Nephron progenitor cell (in vitro differentiated cells): ENCODE measurements around the gene SUCLG2.
A peak's percentile ranks its signal among the peaks of the same experiment; 100 is the strongest.

ENCODE experiments used
- DNase-seq: peaks from one replicate; pipeline ENCODE4 v3.0.0; 2021
- H3K27ac Mint-ChIP-seq: 2 replicates; pipeline ENCODE4 v1.8.0; 2021; ENCODE audit warnings: mild to moderate bottlenecking, moderate library complexity, mixed read lengths
- H3K27me3 Mint-ChIP-seq: 2 replicates; pipeline ENCODE4 v1.8.0; 2021; ENCODE audit warnings: mild to moderate bottlenecking, low read depth, mixed read lengths; ENCODE audit not compliant: poor library complexity
- H3K36me3 Mint-ChIP-seq: 2 replicates; pipeline ENCODE4 v1.8.0; 2021; ENCODE audit warnings: low read depth, mixed read lengths
- H3K4me1 Mint-ChIP-seq: 2 replicates; pipeline ENCODE4 v1.8.0; 2021; ENCODE audit warnings: mixed read lengths
- H3K4me3 Mint-ChIP-seq: 2 replicates; pipeline ENCODE4 v1.8.0; 2021; ENCODE audit warnings: mild to moderate bottlenecking, moderate library complexity, mixed read lengths
- H3K9me3 Mint-ChIP-seq: 2 replicates; pipeline ENCODE4 v1.8.0; 2021; ENCODE audit warnings: mild to moderate bottlenecking, moderate library complexity, mixed read lengths
- CTCF ChIP-seq: fragments of 200-600 bp; sonication (generic); IDR thresholded peaks from 2 replicates; pipeline ENCODE4 v1.5.0; 2021; ENCODE audit warnings: antibody characterized with exemption

The SUCLG2 gene

GRCh38 chr3:67384016-67384415, 270.4 kb downstream of the SUCLG2 start:
- H3K36me3 Mint-ChIP-seq: peaks cover 14% of the 10 kb centered on the region
- no peak overlapping the region for H3K4me3 Mint-ChIP-seq
- no peaks in the 10 kb centered on the region for H3K4me1 Mint-ChIP-seq
- no peak for DNase-seq
- H3K9me3 Mint-ChIP-seq: no peaks in the 10 kb centered on the region
- H3K27ac Mint-ChIP-seq: no peak overlapping the region
- no peaks in the 10 kb centered on the region for H3K27me3 Mint-ChIP-seq
- no peak for TF ChIP-seq CTCF

GRCh38 chr3:67383379-67383778, 271.0 kb downstream of the SUCLG2 start:
- Mint-ChIP-seq H3K9me3 (no peaks in the 10 kb centered on the region), H3K4me1 (no peaks in the 10 kb centered on the region), H3K4me3 (no peak overlapping the region), H3K36me3 (peaks cover 12% of the 10 kb centered on the region), H3K27ac (no peak overlapping the region), H3K27me3 (no peaks in the 10 kb centered on the region)
- DNase-seq: no peak
- no peak for TF ChIP-seq CTCF

GRCh38 chr3:67382536-67382935, 271.9 kb downstream of the SUCLG2 start:
- H3K36me3 Mint-ChIP-seq: peaks cover 16% of the 10 kb centered on the region
- no peaks in the 10 kb centered on the region for H3K9me3 Mint-ChIP-seq
- no peak for DNase-seq
- H3K27me3 Mint-ChIP-seq: no peaks in the 10 kb centered on the region
- no peak overlapping the region for H3K4me3 Mint-ChIP-seq
- no peak overlapping the region for H3K27ac Mint-ChIP-seq
- TF ChIP-seq CTCF: no peak
- no peaks in the 10 kb centered on the region for H3K4me1 Mint-ChIP-seq

- TF ChIP-seq CTCF: peak; percentile 70
- DNase-seq: peak; percentile 28
- peaks cover 13% of the 10 kb centered on the region for H3K36me3 Mint-ChIP-seq
Measured at GRCh38 chr3:67381667-67382272, 272.6 kb downstream of the SUCLG2 start.

GRCh38 chr3:67380118-67380517, 274.3 kb downstream of the SUCLG2 start:
- Mint-ChIP-seq H3K4me3 (no peak overlapping the region), H3K27ac (no peak overlapping the region), H3K9me3 (no peaks in the 10 kb centered on the region), H3K4me1 (no peaks in the 10 kb centered on the region), H3K27me3 (no peaks in the 10 kb centered on the region), H3K36me3 (peaks cover 8% of the 10 kb centered on the region)
- DNase-seq: no peak
- TF ChIP-seq CTCF: no peak

More at GRCh38 chr3:67381667-67382272, 272.6 kb downstream of the SUCLG2 start:
- Mint-ChIP-seq H3K27me3 (no peaks in the 10 kb centered on the region), H3K9me3 (no peaks in the 10 kb centered on the region), H3K27ac (no peak overlapping the region), H3K4me1 (no peaks in the 10 kb centered on the region), H3K4me3 (no peak overlapping the region)

DNA sequence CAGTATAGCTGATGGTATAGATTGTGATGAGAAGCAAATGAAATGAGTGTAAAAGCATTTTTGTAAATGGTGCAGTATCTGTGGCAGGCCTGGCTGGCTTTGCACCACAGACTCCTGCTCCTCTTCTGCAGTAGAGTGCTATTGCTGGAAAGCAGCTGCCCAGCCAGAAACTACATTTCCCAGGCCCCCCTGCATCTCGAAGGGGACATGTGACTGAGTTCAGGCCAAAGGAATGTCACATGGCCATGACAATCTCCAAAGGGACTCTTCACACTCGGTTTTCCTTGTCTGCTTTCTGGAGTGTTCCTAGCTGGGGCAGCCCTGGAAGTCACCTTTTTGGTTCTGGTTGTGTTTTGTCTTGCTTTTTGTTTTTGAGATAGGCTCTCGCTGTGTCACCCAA, 277.1 kb downstream of the SUCLG2 start:
- Mint-ChIP-seq H3K9me3 (no peaks in the 10 kb centered on the region), H3K4me3 (no peak overlapping the region), H3K36me3 (peaks cover 8% of the 10 kb centered on the region), H3K27me3 (no peaks in the 10 kb centered on the region), H3K27ac (no peak overlapping the region), H3K4me1 (no peaks in the 10 kb centered on the region)
- TF ChIP-seq CTCF: no peak
- DNase-seq: no peak
